Globus pallidus (tissue), 1 donor: Measurements from ENCODE around the gene SLC25A21.

Experiments used
- DNase-seq: peaks from one replicate; pipeline ENCODE4 v3.0.0-alpha.2; 2015; ENCODE audit warnings: low spot score

Gene SLC25A21

DNA sequence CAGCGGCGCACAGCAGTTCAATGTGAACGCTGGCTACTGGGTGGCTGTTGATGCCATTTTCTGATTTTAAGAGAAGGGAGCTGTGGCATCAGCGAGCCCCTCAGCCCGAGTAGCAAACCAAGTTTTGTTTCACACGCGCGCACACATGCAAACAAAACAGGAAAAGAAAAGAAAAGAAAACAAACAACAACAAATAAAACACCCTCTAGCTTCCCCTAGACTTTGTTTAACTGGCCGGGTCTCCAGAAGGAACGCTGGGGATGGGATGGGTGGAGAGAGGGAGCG, 510.2 kb downstream of the SLC25A21 start:
- DNase-seq = no peak

GRCh38 chr14:36661506-36662257, 510.7 kb downstream of the SLC25A21 start, which contains the start of gene PAX9:
Gene PAX9, plus strand, starts transcription at chr14:36661860. Its CDS starts 230 bp downstream, at chr14:36662090.
- DNase-seq = peak; percentile 26

- DNase-seq = no peak
Measured at GRCh38 chr14:36660736-36661505, 511.5 kb downstream of the SLC25A21 start.

GRCh38 chr14:36659822-36660735, 512.3 kb downstream of the SLC25A21 start:
- no peak for DNase-seq

GRCh38 chr14:36659010-36659821, 513.2 kb downstream of the SLC25A21 start:
- no peak for DNase-seq

DNA sequence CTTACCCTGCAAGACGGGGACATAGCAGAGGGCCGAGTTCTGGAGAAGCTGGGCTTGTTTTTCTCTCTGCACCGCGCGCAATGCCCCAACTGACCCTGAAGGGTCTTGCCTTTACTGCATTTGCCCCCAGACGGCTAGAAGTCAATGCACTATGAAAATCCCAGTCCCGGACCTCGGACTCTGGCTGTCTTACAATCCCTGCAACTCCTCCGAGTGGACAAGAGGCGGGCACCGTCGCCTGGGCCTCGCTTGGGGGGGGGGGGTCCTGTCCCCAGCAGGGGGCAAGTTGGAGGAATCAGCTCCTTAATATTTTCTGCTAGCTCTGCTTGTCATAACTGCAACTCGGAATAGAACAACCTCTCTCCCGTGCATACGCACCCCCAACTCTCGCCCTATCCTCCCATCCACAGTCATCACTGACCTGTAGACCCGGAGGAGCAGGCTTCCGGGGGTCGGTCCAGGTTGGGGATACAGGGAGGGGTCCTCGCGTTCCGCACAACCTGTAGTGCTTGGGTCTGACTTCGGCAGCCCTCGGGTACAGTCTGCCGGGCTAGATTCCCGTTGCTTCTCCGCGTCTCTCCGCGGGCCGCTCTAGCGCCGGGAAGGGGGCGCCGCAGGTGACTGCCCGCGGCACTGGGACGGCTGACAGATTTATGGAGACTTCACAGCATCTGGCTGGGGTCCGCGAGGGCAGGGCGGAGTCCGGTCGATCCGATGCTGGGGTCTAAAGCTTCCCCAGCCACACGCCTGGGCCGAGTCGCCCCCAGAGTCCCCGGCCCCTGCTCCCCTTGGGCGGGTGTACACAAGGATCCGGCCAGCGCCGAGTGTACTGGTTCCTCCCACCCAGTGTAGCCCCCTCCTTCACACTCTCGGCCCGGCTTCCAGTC, 514.0 kb downstream of the SLC25A21 start:
- DNase-seq = no peak

DNA sequence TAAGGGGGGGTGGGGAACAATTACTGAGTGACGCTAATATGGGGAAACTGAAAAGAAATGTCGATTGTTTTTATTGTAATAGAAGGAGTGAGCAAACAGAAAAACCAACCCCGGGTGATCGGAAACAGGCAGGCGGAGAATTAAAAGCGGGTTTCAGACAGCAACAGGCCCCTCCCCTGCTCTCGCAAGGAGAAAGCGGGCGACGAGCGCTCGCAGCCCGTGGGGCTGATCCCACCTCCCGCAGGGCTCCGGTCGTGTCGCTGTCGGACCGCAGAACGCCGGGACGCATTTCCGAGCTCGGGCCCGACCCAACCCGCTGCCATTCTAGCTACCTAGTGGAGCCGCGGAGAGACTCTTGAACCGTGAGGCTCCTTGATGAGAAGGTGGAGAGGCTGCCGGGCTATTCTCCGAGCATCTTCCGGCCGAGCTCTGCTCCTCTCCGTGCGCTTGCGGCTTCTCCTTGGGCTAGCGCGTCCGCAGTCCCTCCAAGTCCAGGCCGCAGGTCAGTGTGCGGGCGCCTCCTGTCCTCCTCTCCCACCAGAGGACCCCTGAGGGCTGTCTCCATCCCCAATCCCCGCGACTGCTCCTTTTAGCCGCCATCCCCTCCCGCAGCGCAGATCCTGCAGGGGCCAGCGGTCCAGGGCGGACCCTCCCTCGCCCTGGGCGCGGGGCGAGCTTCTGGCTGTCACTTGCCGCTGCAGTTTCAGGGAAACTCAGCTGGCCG, 514.8 kb downstream of the SLC25A21 start:
- no peak for DNase-seq

DNA sequence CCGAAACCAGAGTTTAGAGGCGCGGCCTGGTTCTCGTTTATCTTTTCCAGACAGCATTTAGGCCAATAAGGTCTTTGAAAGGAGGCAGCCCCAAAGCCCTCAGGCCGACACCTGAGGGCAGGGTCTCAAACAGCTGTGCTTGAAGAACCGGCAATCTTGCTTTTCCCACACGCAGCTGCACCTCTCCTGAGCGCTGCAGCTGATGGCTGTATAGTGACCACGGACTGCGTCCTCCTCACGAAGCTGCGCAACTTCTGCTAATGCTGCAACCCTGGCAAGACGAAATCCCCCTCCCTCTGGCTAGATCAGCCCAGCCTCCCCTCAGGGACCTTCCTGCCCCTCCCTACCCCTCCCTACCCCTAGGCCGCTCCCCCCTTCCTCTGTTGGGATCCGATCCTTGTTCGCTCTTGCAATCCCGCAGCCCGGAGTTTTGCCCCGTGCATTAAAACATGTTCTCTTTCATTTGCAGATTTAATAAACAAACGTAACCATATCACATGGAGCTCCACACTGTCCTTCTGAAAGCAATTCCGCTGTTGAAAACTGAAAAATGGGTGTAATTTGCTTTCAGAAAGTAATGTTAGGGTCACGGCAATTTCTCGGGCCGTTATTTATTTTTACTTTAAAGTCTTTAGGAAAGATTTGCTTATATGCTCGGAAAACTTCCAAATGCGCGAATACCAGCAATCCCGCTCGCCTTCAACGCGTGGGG, 515.6 kb downstream of the SLC25A21 start:
- DNase-seq = no peak

DNA sequence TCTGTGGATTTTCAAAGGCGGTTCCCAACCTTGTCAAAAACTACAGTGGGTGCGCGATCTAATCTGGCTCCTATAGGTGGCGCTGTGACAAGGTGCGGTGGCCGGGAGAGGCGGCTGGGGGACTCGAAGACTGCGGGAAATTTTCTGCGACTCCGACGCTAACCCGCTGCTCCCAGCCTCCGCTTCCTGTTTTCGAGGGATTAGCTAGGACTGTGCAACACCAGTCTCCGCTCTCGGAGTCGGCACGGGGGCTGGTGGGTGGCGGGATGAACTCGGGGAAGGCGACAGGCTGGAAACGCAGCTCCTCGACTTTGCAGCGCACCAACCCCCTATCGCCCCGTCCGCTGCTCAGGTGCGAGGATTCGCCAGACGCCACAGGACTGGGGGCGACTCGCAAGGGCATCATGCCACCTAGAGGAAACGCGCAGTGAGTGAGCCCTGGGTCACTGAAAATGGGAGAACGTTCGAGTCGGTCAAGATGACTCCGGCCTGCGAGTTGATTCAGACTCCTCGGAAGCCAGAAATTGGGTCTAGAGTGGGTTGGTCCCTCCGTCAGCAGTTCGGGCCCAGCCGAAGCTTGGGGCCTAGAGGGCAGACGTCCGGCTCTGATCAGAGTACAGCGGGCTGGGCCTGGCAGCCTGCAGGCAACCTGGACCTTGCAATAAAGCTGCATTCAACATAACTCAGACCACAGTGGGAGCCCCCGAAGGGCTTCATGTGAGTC, 516.3 kb downstream of the SLC25A21 start:
- no peak for DNase-seq

DNA sequence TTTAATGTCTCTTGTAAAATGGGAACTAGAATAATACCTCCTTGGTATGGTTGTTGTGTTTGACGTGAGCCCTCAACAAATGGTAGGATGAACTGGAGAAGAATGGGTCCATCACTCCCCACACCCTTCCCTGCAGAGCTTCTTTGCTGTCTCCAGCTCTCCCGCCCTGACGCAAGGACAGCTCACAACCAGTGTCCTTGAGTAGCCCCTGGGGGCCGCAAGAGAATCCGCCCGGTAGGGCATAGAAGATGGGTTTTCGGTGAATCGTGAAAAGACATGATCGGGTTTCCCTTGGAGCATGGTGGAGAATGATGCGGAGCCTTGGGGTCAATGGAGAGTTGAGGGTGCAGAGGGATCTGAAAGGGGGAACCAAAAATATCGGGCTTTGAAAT, 516.8 kb downstream of the SLC25A21 start:
- no peak for DNase-seq

DNA sequence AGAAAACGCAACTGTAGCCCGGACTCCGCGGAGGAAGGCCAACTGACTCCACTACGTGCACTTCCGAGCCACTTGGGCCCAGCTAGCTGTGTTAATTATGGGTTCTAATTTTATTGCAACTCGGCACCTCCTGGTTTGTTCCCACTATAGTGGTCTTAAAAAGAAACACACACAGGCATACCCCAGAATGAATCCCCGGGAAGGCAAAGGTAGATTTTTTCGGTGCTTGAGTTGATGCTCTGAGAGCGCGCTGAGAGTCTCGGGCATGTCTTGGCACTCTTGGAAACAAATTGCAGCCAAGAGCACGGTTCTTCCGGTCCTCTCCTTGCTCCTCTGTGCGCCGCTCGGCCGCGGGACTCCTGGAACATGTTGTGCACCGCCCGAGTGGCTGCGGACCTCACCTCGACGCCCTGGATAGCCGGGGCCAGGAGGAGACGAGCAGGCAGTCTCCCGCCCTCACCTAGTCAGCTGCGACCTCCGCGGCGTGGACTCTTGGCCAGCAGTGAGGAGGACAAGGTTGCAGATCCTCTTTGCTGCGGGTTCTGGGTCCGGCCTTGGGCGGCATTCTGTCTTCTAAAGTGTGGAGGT, 517.5 kb downstream of the SLC25A21 start:
- DNase-seq = no peak

DNA sequence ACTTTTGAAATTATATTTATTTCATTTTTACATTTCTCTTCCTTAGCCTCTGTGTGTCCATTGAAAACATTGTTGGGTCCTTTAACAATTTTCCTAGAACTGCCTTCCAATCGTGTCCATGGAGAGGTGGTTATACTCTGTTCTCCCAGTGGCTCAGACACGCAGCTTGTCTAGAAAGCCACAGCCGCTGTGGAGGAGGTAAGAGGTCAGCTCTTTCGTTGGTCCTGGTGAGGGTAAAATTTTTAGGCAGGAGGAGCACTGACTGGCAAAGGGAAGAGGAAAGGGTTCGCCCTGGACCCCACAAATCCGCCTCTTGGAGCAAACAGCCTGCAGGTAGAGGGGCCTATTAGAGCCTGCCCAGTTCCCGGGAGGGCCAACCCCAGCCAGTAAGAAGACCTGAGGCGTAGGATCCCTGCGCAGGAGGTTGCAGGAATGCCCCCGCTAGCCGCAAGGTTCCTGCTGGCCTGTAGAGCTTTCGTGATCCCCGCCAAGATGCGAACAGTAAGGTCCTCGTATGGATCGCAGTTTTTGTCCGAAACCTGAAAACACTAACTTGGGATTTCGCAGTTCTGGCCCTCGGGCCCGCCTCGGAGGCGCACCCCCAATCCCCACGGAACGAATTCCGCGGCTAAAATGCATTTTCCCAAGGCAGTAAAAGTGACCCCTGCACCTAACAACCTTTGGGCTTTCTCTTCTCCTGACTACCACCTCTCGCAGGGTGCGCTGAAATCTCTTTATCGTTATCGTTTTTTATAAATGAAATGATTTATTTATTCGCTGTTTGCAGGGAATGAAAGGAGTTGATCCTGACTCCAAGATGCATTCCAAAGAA, 518.2 kb downstream of the SLC25A21 start:
- DNase-seq = no peak

DNA sequence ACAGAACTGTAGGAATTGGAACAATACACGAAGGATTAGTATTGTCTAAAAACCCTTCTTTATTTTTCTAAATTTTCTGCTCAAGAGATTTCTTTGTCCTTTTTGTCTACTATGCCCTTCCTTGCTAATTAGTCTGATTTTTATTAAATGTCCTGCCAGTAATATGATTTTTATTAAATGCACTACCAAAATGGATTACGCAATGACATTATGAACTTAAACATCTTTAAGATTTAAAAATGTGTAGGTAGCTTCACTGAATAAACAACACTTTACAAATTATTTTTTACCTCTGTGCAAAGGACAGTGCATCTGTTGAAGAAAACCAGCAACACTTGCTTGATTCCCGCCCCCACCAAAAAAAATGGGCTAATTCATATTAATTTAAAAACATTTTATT, 519.0 kb downstream of the SLC25A21 start:
- DNase-seq = no peak

DNA sequence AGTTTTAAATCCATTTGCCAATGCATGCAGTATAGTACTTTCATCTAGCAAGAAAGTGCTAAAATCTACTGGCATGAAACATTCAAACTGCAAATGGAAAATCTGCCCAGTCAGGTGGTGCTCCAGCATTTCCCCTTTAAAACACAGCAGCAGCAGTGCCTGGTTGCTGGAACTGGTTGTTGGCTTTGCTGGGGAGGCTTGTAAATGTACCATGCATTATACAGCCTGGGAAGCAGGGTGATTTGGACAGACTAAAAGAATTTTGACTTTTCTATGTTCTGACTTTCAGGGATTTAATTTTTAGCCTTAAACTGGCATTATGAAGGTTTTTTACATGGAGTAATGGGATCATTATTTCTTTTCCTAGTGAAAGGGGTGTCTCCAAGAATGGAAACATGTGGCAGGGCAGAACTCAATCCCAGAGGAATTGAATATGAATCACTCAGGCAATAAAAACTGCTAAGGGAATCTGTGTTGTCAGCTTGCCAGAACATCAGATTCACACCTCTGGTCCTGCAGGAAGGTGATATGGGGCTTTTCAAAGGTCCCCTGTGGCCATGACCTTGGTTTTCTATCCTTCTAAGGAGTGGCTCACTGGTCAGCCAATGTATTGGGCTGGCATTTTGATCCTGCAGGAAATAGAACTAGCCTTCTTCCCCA, 519.7 kb downstream of the SLC25A21 start:
- DNase-seq = no peak

- no peak for DNase-seq
Measured at GRCh38 chr14:36649872-36650650, 522.3 kb downstream of the SLC25A21 start.
